WTC11 (cell line): ENCODE data around the gene STPG3. TPM values are rescaled to one million over a fixed set of nuclear protein-coding genes. Genes with fewer than 3 reads are reported as not detected.

Experiments used
- ATAC-seq: fragments of 200-7000 bp; cut with Tn5 transposase; 2 replicates; pipeline ENCODE4 v1.10.0; 2021; ENCODE audit warnings: mild to moderate bottlenecking, moderate library complexity
- CTCF ChIA-PET: fragments of 300-600 bp; sonication (Branson Sonifier 250); formaldehyde crosslinking; loops from one replicate; lab custom pipeline; 2021; ENCODE audit warnings: antibody characterized with exemption; lab: Charles Lee
- POLR2A ChIA-PET: fragments of 350-600 bp; sonication (Branson Sonifier 250); formaldehyde crosslinking; loops from one replicate; lab custom pipeline; 2021; ENCODE audit warnings: antibody characterized with exemption; lab: Charles Lee
- DNase-seq: peaks from one replicate; pipeline ENCODE4 v3.0.0; 2021; ENCODE audit warnings: low spot score
- H3K27ac Mint-ChIP-seq: 2 replicates; pipeline ENCODE4 v1.8.0; 2021; ENCODE audit warnings: mixed read lengths
- H3K27me3 Mint-ChIP-seq: 2 replicates; pipeline ENCODE4 v1.8.0; 2021; ENCODE audit warnings: low read depth, mild to moderate bottlenecking, moderate library complexity, mixed read lengths
- H3K36me3 Mint-ChIP-seq: 2 replicates; pipeline ENCODE4 v1.8.0; 2021; ENCODE audit warnings: mixed read lengths
- H3K4me1 Mint-ChIP-seq: 2 replicates; pipeline ENCODE4 v1.8.0; 2022; ENCODE audit warnings: mixed read lengths
- H3K4me3 Mint-ChIP-seq: 2 replicates; pipeline ENCODE4 v1.8.0; 2021; ENCODE audit warnings: mild to moderate bottlenecking, moderate library complexity, mixed read lengths
- H3K9me3 Mint-ChIP-seq: 2 replicates; pipeline ENCODE4 v1.8.0; 2021; ENCODE audit warnings: mixed read lengths
- AR ChIP-seq: fragments of 250-450 bp; sonication (Bioruptor Pico); IDR thresholded peaks from 2 replicates; pipeline ENCODE4 v1.9.0; 2021; ENCODE audit warnings: mild to moderate bottlenecking
- ATF1 ChIP-seq: sonication (generic); formaldehyde crosslinking; IDR thresholded peaks from 2 replicates; pipeline ENCODE4 v1.8.1; 2023; ENCODE audit warnings: mild to moderate bottlenecking, moderate library complexity, missing genetic modification reagents
- CDX4 ChIP-seq: fragments of 250-450 bp; sonication (Bioruptor Pico); IDR thresholded peaks from 2 replicates; pipeline ENCODE4 v1.9.0; 2021; ENCODE audit warnings: moderate library complexity, mild to moderate bottlenecking, inconsistent platforms, borderline replicate concordance
- CREM ChIP-seq: sonication (generic); formaldehyde crosslinking; IDR thresholded peaks from 2 replicates; pipeline ENCODE4 v1.8.1; 2022; ENCODE audit warnings: mild to moderate bottlenecking, missing genetic modification reagents, moderate library complexity
- E2F1 ChIP-seq: sonication (generic); formaldehyde crosslinking; IDR thresholded peaks from 2 replicates; pipeline ENCODE4 v1.8.0; 2022; ENCODE audit warnings: mild to moderate bottlenecking, missing genetic modification reagents
- IRF1 ChIP-seq: sonication (generic); formaldehyde crosslinking; IDR thresholded peaks from 2 replicates; pipeline ENCODE4 v1.8.0; 2023; ENCODE audit warnings: missing genetic modification reagents
- NFATC4 ChIP-seq: fragments of 250-450 bp; sonication (Bioruptor Pico); IDR thresholded peaks from 2 replicates; pipeline ENCODE4 v1.9.0; 2021; ENCODE audit warnings: mild to moderate bottlenecking
- NR2C2 ChIP-seq: sonication (generic); formaldehyde crosslinking; IDR thresholded peaks from 2 replicates; pipeline ENCODE4 v1.8.0; 2022; ENCODE audit warnings: mild to moderate bottlenecking, missing genetic modification reagents
- TP53 ChIP-seq: sonication (generic); formaldehyde crosslinking; IDR thresholded peaks from 2 replicates; pipeline ENCODE4 v1.8.1; 2023; ENCODE audit warnings: mild to moderate bottlenecking, missing genetic modification reagents
- ZNF281 ChIP-seq: sonication (generic); formaldehyde crosslinking; IDR thresholded peaks from 2 replicates; pipeline ENCODE4 v1.8.0; 2023; ENCODE audit warnings: mild to moderate bottlenecking, missing genetic modification reagents
- ZSCAN18 ChIP-seq: fragments of 250-450 bp; sonication (Bioruptor Pico); IDR thresholded peaks from 2 replicates; pipeline ENCODE4 v2.1.2; 2022; ENCODE audit warnings: mild to moderate bottlenecking, moderate library complexity
- total RNA-seq: library from RNA; stranded (reverse); gene quantifications from 3 replicates; pipeline ENCODE4 v1.2.3, GENCODE V29; 2021

Gene STPG3
- total RNA-seq, 1 experiment from 2014 or later: 0.26 TPM

- no peak for TF ChIP-seq CDX4 (CRISPR knock-in tag)
Measured at GRCh38 chr9:137269231-137269772, 18.2 kb downstream of the STPG3 start (continued).

GRCh38 chr9:137270929-137271695, 20.0 kb downstream of the STPG3 start:
- H3K4me1 Mint-ChIP-seq: peaks cover 19% of the 10 kb centered on the region
- ChIA-PET CTCF (interaction anchor here (1.4 to 4.4 kb wide), 2 partner anchors 31 to 34 kb away, joined by 3 to 28 read pairs; partner anchors contain the start of gene NRARP), POLR2A (no interaction called here)
- DNase-seq (no peak), ATAC-seq (no peak)
- no peaks in the 10 kb centered on the region for H3K27me3 Mint-ChIP-seq
- no peaks in the 10 kb centered on the region for H3K9me3 Mint-ChIP-seq
- peaks cover 20% of the 10 kb centered on the region for H3K36me3 Mint-ChIP-seq
- no peak for TF ChIP-seq AR
- H3K27ac Mint-ChIP-seq: no peak overlapping the region; the same call in 1 of the 2 replicates
- no peak overlapping the region for H3K4me3 Mint-ChIP-seq

GRCh38 chr9:137271696-137272076, 20.6 kb downstream of the STPG3 start:
- H3K27me3 Mint-ChIP-seq: no peaks in the 10 kb centered on the region
- peaks cover 21% of the 10 kb centered on the region for H3K4me1 Mint-ChIP-seq
- no peak overlapping the region for H3K27ac Mint-ChIP-seq
- H3K4me3 Mint-ChIP-seq: no peak overlapping the region
- TF ChIP-seq IRF1 (CRISPR knock-in tag) (no peak), E2F1 (CRISPR knock-in tag) (no peak), NR2C2 (CRISPR knock-in tag) (no peak)
- ChIA-PET CTCF (interaction anchor here (0.9 to 4.4 kb wide), 4 partner anchors 10 to 37 kb away, joined by 3 to 28 read pairs (median 3); partner anchors contain the start of gene NRARP), POLR2A (interaction anchor here (1.1 kb wide), 1 partner anchor 31 kb away, joined by 4 read pairs; the partner anchor contains the start of gene TUBB4B)
- DNase-seq (no peak), ATAC-seq (no peak)
- H3K9me3 Mint-ChIP-seq: no peaks in the 10 kb centered on the region
- H3K36me3 Mint-ChIP-seq: peaks cover 20% of the 10 kb centered on the region

GRCh38 chr9:137272241-137273094, 21.4 kb downstream of the STPG3 start:
- peaks cover 19% of the 10 kb centered on the region for H3K36me3 Mint-ChIP-seq
- ChIA-PET CTCF (interaction anchor here (0.9 to 4.4 kb wide), 7 partner anchors 9 to 38 kb away, joined by 3 to 28 read pairs (median 3); partner anchors contain the start of gene NRARP), POLR2A (interaction anchor here (0.6 to 1.1 kb wide), 2 partner anchors 14 to 32 kb away, joined by 3 to 4 read pairs; partner anchors contain the start of gene TUBB4B)
- no peaks in the 10 kb centered on the region for H3K9me3 Mint-ChIP-seq
- H3K27me3 Mint-ChIP-seq: no peaks in the 10 kb centered on the region
- ATAC-seq (no peak), DNase-seq (no peak)
- no peak for TF ChIP-seq TP53 (CRISPR knock-in tag)
- peaks cover 25% of the 10 kb centered on the region for H3K4me1 Mint-ChIP-seq
- H3K27ac Mint-ChIP-seq: no peak overlapping the region
- H3K4me3 Mint-ChIP-seq: no peak overlapping the region

- Mint-ChIP-seq H3K27me3 (no peaks in the 10 kb centered on the region), H3K9me3 (no peaks in the 10 kb centered on the region), H3K4me1 (peaks cover 25% of the 10 kb centered on the region), H3K27ac (peak overlapping the region; percentile 49; the same call in 1 of the 2 replicates), H3K36me3 (peaks cover 16% of the 10 kb centered on the region), H3K4me3 (no peak overlapping the region)
- POLR2A ChIA-PET: interaction anchor here (0.6 kb wide), 1 partner anchor 15 kb away, joined by 3 read pairs; no protein-coding TSS in a partner anchor
- ATAC-seq (no peak), DNase-seq (no peak)
- CTCF ChIA-PET: interaction anchor here (0.5 to 4.4 kb wide), 6 partner anchors 8 to 137 kb away, joined by 3 to 28 read pairs (median 3); no protein-coding TSS in a partner anchor
- no peak for TF ChIP-seq ZSCAN18 (CRISPR knock-in tag)
- TF ChIP-seq ATF1 (CRISPR knock-in tag): no peak
- TF ChIP-seq CREM: no peak
- no peak for TF ChIP-seq NFATC4 (CRISPR knock-in tag)
- TF ChIP-seq ZNF281: no peak
- no peak for TF ChIP-seq CDX4 (CRISPR knock-in tag)
Measured at GRCh38 chr9:137273095-137273490, 22.0 kb downstream of the STPG3 start.
